ENCODE data around the gene POU6F2.

Gene POU6F2

GRCh38 chr7:39430909-39431641 lies 453.4 kb downstream of the POU6F2 start:
- TF ChIP-seq CREB1 (IDR thresholded peaks at IDR 0.05; ENCODE audit: low read depth) (no peak), ZBTB7A (IDR thresholded peaks at IDR 0.05; ENCODE audit: low read depth) (no peak), EGR1 (IDR thresholded peaks at IDR 0.05) (no peak), YY1 (IDR thresholded peaks at IDR 0.05; ENCODE audit: low read depth) (no peak), FOXM1 (IDR thresholded peaks at IDR 0.05; ENCODE audit: borderline replicate concordance, low read depth) (no peak)
- TF ChIP-seq, protein P1, sequence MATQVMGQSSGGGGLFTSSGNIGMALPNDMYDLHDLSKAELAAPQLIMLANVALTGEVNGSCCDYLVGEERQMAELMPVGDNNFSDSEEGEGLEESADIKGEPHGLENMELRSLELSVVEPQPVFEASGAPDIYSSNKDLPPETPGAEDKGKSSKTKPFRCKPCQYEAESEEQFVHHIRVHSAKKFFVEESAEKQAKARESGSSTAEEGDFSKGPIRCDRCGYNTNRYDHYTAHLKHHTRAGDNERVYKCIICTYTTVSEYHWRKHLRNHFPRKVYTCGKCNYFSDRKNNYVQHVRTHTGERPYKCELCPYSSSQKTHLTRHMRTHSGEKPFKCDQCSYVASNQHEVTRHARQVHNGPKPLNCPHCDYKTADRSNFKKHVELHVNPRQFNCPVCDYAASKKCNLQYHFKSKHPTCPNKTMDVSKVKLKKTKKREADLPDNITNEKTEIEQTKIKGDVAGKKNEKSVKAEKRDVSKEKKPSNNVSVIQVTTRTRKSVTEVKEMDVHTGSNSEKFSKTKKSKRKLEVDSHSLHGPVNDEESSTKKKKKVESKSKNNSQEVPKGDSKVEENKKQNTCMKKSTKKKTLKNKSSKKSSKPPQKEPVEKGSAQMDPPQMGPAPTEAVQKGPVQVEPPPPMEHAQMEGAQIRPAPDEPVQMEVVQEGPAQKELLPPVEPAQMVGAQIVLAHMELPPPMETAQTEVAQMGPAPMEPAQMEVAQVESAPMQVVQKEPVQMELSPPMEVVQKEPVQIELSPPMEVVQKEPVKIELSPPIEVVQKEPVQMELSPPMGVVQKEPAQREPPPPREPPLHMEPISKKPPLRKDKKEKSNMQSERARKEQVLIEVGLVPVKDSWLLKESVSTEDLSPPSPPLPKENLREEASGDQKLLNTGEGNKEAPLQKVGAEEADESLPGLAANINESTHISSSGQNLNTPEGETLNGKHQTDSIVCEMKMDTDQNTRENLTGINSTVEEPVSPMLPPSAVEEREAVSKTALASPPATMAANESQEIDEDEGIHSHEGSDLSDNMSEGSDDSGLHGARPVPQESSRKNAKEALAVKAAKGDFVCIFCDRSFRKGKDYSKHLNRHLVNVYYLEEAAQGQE (IDR thresholded peaks at IDR 0.05; ENCODE audit: low read depth) = no peak
- TF ChIP-seq, protein P2, sequence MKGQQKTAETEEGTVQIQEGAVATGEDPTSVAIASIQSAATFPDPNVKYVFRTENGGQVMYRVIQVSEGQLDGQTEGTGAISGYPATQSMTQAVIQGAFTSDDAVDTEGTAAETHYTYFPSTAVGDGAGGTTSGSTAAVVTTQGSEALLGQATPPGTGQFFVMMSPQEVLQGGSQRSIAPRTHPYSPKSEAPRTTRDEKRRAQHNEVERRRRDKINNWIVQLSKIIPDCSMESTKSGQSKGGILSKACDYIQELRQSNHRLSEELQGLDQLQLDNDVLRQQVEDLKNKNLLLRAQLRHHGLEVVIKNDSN (IDR thresholded peaks at IDR 0.05) = no peak

- TF ChIP-seq EGR1 (IDR thresholded peaks at IDR 0.05) (no peak), FOXM1 (IDR thresholded peaks at IDR 0.05; ENCODE audit: borderline replicate concordance, low read depth) (no peak), TAF1 (IDR thresholded peaks at IDR 0.05; ENCODE audit: low read depth) (no peak), ZBTB7A (IDR thresholded peaks at IDR 0.05; ENCODE audit: low read depth) (no peak), RAD21 (IDR thresholded peaks at IDR 0.05; ENCODE audit: low read depth) (no peak), TCF12 (IDR thresholded peaks at IDR 0.05; ENCODE audit: low read depth) (no peak), TEAD4 (IDR thresholded peaks at IDR 0.05) (no peak), EP300 (IDR thresholded peaks at IDR 0.05; ENCODE audit: borderline replicate concordance) (no peak), MAX (IDR thresholded peaks at IDR 0.05) (no peak), CEBPB (IDR thresholded peaks at IDR 0.05) (no peak), YY1 (IDR thresholded peaks at IDR 0.05; ENCODE audit: low read depth) (no peak), CREB1 (IDR thresholded peaks at IDR 0.05; ENCODE audit: low read depth) (no peak), NFIC (IDR thresholded peaks at IDR 0.05) (no peak)
- TF ChIP-seq, protein P2 (IDR thresholded peaks at IDR 0.05) = no peak
- TF ChIP-seq, protein P1 (IDR thresholded peaks at IDR 0.05; ENCODE audit: low read depth) = no peak
Measured at GRCh38 chr7:39432368-39432767, 454.7 kb downstream of the POU6F2 start.

DNA sequence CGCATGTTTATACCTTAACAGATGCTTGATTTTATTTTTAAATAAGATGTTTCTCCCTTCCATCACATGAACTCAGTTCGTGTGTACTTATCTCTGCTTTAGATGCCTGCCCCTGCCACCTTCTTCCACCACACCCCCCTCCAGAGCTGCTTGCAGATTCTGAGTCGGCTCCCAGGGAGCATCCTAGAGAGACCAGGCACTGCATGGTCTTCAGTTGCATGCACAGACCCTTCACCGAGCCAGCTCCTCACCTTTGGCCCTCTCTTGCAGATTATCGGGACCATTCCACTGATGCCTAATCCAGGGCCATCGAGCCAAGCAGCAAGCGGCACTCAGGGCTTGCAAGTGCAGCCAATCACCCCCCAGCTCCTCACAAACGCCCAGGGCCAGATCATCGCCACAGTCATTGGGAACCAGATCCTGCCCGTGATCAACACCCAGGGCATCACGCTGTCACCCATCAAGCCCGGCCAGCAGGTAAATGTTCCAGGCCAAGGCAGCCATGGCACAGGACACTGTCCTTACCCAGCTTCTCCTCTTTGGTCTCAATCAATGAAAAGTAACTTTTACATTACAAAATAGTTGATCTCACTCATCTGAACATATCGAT lies 455.2 kb downstream of the POU6F2 start:
- TF ChIP-seq NFIC (IDR thresholded peaks at IDR 0.05) (no peak), CEBPB (IDR thresholded peaks at IDR 0.05) (no peak)
- TF ChIP-seq, protein P2 (IDR thresholded peaks at IDR 0.05) = no peak

DNA sequence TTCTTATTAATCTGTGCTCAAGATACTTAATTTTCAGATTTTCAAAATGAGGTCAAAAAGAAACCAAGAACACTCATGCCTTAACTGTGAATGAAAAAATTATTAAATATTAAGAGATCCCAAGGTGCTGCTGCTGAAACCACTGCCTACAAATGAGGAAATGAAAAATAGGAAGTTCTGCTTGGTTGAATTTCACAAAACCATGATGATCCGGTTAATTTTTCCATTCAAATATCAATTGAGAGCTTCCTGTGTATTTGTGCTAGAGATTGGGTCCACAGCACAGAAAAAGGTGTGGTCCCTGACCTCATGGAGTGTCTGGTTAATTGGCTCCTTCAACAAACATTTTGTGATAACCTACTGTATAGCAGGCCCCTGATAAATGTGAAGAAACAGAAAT lies 455.8 kb downstream of the POU6F2 start:
- TF ChIP-seq EP300 (IDR thresholded peaks at IDR 0.05; ENCODE audit: borderline replicate concordance) (no peak), CREB1 (IDR thresholded peaks at IDR 0.05; ENCODE audit: low read depth) (no peak), RAD21 (IDR thresholded peaks at IDR 0.05; ENCODE audit: low read depth) (no peak), EGR1 (IDR thresholded peaks at IDR 0.05) (no peak), TCF12 (IDR thresholded peaks at IDR 0.05; ENCODE audit: low read depth) (no peak)
- TF ChIP-seq, protein P1 (IDR thresholded peaks at IDR 0.05; ENCODE audit: low read depth) = no peak
